Hypothalamus (tissue), 51 donors: Measurements from ENCODE around the gene MKNK1.

Experiments used
- DNase-seq, 51 donors: peaks; one replicate each; lab custom pipeline; 2025; lab: John Stamatoyannopoulos, UW

The MKNK1 gene

GRCh38 chr1:46546210-46546609 is 57.9 kb downstream of the MKNK1 start:
- no peak for DNase-seq

DNA sequence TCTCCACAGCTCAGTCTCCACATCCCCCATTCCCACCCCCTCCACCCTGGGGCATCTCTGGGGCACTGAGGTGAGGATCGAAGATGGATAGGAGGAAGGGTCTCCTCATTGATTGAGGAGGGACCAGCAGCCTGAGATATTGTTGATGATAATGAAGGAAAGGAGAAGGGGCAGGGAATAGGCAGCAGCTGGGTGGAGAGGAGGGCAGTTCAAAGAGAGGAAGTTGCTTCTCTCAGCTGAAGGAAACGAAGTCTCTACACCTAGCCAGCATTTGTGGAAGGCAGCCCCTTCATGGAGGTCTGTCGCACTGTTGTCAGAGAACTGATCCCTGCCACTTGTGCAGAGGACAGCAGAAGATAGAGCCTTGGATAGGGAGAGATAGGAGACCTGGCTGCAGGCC is 58.3 kb downstream of the MKNK1 start:
- DNase-seq = no peak

DNA sequence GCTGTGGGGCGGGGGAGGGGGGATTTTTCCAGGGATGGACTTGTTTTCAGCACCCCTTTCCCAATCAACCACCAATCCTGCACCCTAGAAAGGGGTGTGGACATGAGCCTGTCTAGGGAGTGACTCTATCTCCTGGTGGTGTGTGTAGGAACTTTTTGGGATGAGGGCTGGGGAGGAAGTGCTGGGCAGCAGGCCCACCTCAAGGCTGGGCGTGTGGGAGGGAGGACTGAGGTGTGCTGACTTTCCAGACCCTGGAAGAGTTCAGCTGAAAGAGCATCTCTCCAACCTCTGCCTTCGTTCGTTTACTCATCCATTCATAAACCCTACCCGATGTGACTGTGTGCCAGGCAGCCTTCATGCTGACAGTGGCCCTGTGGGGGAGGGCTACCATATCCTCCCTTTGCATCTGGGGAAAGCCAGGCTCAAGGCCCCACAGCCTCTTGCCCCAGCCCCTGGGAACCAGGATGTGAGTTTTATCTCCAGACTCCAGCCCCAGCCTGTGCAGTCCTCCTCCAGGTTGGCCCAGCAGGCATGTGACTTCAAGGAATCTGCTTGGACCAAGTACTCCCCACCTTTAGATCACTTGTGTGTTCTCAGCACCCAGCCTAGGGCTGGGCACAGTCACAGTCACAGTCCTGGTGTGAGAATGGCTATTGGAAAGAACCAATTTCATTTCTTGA is 59.4 kb downstream of the MKNK1 start:
- no peak for DNase-seq

GRCh38 chr1:46543761-46544560 is 60.1 kb downstream of the MKNK1 start:
- no peak for DNase-seq

- DNase-seq = no peak
These were observed 60.7 kb downstream of the MKNK1 start for GRCh38 chr1:46543382-46543760.

DNA sequence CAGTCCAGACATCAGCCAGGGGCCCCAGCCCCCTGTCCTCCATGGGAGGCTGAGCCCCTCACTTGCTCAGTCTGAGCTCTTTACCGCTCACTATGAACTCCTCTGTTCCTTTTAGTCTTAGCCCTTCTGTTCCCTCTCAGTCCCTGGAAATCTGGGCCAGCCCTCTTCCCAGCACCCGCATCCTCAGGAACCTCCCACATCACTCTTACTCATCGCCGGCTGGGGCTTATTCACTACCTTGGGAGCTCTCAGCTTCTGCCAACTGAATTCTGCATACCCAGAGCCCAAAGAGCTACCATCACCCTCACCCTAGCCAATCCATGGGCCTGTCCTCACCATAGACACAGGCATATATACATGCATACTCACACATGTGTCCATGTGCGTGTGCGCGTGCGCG is 64.1 kb downstream of the MKNK1 start:
- peak in 2 of 51 donors; percentile 16 to 47 for DNase-seq

- no peak for DNase-seq
These were observed 65.9 kb downstream of the MKNK1 start for GRCh38 chr1:46538147-46538546.

- no peak for DNase-seq
These were observed 66.4 kb downstream of the MKNK1 start for GRCh38 chr1:46537651-46538050.

DNA sequence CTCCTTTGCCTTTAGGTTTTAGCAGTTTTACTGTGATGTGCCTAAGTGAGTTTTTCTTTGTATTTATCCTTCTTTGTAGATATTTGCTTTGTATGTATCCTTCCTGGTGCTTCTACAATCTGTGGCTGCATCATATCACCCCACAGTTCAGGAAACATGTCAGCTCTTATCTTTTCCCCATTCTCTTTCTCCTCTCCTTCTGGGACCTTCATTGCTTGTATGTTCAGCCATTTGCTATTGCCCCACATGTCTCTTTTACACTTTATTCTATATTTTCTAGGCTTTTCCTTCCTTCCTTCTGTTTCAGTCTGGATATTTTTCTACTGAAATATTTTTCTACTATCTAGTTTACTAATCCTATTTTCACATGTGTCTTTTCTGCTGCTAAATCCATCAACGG is 67.5 kb downstream of the MKNK1 start:
- no peak for DNase-seq

DNA sequence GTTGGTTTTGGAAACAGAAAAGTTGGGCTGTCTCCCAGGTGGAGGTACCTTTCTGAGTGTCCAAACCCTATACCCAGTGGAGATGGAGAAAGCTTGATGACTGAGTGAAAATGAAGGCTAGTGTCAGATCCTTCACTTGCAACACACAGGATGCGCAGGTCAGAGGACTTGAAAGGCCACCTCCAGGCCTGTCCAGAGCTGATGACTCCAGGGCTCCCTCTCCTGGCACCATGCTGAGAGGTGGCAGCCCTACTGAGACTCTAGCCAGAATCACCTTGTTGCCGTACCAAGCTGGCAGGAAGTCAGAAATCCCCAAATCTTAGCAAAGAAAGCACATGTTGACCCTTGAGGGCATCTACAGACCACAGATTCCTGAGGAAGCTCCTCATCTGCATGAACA is 69.0 kb downstream of the MKNK1 start:
- no peak for DNase-seq

DNA sequence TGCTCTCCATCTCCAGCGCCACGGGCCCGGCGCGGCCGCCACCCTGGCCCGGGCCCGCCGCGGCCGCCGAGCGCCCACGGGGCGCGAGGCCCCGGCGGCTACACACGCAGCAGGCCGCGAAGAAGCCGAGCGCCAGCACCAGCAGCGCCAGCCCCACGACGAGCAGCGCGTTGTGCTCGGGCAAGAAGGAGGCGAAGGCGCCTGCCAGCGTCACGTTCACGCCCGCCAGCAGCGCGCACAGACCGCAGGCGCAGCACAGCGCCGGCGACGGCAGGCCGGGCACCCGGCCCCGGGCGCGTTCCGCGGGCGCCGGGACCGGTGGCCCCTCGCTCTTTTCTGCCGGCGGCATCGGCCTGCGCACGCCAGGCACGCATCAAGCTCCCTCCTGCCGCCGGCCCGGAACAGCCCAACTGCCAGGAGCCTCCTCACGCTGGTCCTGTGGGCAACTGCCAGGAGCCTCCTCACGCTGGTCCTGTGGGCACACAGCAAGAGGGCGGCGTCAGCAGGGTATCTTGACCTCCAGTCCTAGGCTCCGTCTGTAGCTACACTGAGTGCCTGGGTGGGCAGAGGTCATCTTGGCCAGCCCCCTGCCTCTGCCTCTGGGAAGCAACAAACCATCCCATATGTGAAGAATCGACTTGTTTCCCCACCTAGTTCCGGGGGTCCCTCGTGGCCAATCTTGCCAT is 70.7 kb downstream of the MKNK1 start:
- peak in 23 of 51 donors; percentile 19 to 63 (median 48) for DNase-seq

- DNase-seq = peak in 41 of 51 donors; percentile 16 to 79 (median 43)
These were observed 71.4 kb downstream of the MKNK1 start for GRCh38 chr1:46532498-46533178.

- DNase-seq = no peak
These were observed 72.0 kb downstream of the MKNK1 start for GRCh38 chr1:46532095-46532494.

DNA sequence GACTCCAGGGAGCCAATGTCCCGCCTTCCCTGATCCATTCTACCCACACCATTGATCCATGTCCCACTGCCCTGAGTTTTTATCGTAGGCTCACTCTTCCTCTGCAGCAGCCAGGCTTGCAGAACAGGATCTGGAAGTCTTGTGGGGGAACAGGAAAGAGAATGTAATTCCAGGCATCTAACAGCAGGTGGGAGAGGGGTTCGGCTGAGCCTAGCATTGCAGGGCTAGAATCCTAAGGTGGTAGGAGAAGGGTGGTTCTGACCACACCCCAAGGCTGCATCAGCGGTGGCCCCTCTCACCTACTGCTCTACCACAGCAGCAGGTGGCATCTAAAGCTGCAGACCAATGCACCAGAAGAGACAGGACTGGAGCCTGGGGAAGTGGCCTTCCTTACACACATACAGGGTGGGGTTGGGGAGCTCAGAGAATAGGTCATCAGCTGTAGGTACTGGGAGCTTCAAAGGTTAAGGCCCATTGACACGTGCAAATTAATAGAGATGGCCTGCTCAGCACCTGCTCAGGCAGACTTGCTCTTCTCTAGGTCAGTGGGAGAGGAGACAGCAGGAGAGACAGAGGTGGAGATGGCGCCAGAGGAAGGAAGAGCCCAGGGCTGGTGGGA is 73.2 kb downstream of the MKNK1 start:
- DNase-seq = peak in 1 of 51 donors; percentile 19

DNA sequence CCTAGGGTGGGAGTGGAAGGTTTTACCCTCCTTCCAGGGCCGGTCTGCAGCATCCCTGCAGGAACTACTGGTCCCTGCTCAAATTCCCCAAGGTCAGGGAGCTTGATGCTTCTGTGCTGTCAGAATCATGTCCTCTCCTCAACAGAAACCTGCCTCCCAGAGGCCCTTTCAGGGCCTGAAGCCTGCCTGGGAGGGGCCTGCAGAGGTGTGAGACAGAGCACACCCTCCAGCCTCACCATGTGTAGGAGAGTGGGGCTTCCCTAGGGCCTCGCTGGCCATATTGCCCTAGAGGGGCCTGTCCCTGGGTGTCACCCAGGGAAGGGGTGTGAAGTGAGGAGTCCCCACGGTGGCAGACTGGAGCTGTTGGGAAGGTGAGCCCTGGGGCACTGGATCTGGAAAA is 73.8 kb downstream of the MKNK1 start:
- DNase-seq = no peak

DNA sequence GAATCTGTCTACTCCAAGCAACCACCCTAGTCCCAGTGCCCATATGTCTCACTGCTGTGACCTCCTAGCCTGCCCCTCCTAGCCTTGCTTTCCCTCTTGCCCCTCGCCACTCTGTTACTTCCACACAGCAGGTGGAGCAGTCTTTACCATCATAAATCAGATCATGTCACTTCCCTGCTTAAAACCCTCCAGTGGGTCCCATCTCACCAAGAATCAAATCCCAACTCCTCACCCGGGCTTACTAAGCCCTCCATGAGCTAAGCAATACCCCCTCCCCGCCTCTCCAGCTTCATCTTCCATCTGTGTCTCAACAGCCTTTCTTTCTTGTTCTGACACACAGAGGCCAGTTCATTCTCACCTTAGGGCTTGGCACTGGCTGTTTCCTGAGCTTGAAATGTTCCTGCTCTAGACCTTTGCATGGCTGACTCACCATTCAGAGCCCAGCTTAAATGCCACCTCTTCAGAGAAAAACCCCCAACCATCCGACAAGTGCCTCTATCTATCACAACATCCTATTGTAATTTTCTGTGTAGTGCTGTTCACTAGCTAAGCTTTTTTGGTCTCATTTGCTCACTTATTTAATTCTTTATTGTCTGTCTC is 74.9 kb downstream of the MKNK1 start:
- peak in 1 of 51 donors; percentile 36 for DNase-seq

- peak in 4 of 51 donors; percentile 13 to 72 (median 37) for DNase-seq
These were observed 75.6 kb downstream of the MKNK1 start for GRCh38 chr1:46528297-46528955.

DNA sequence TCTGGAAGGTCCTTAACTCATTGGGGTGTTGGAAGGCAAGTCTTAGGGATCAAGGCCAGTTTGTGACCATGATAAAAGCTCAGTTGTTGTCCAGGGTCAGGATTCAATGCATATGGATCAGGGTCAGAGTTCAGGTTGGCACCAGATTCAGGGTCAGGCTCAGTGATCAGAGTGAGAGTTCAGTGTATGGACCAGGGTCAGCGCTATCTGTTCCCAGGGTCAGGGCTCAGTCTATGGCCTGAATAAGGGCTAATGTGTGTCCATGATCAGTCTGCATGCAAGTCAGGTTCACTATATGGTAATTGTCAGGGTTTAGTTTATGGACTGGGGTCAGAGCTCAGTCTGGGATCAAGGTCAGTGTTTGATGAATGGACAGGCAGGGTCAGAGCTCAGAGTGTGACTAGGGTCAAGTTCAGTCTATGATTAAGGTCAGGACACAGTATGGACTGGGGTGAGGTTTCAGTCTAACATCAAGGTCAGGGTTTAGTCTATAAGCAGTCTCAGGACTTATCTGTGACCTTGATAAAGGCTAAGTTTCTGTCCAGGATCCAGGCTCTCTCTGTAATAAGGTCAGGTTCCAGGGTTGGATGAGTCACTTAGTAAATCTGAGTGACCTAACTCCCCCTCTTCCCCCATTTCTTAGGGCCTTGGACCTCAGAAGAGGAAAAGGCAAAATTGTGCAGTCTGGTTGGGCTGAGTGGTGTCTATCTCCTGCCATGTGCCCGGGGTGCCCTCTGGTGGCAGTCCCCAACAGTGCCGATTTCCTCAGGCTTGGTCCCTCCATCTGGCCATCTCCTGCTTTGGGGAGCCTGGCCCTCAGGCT is 76.4 kb downstream of the MKNK1 start:
- DNase-seq = peak in 46 of 51 donors; percentile 26 to 87 (median 62)
